NK-92 (cell line): Measurements from ENCODE around the gene ITPR2.
"Not testable (repeated sequence)": the region's sequence is repeated elsewhere in the genome, so short reads cannot be mapped to it uniquely, and the experiment has no call there.

ENCODE experiments used
- DNase-seq: peaks from one replicate; lab custom pipeline; 2025; ENCODE audit not compliant: unreplicated experiment; lab: John Stamatoyannopoulos, UW

ITPR2 gene

DNA sequence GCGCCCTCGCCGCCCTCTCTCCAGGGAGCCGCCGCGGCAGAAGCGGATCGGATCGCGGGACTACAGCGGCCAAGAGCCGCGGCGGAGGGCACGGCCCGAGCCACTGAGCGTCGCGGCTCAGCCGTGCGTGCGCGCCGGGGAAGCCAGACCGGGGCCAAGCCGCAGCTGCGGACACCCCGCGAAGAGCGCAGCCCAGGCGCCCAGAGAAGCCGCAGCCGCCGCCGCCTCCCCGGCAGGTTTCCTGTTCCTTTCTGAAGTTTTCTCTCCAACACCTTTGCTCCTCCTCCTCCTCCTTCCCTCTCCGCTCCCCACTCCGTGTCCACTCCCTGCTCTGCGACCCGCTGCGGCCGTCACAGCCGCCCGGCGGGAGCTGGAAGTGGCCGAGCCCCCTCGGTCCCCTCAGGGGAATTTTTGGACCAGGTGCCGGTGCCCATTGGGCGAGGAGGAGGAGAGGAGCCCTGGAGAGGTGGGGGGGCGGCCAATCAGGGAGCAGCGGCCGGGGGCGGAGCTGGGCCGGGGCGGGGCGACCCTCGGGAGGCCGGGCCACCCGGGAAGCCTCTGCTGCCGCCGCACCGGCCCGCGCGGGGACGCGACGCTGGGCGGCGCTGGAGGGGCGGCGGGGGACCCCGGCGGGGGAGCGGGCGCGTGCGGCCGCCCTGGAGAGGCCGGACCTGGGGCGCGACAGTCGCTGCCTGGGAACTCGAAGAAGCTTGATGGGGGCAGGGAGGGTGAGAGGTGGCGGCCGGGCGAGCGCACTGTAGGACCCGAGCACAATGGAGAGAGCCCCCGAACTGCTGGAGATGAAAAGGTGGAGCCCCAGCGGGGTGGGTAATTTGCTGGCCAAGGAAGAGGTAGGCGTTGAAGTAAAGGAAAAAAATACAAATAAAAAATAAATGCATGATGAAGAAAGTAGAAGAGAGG lies at the start of gene ITPR2:
Gene ITPR2 (minus strand): TSS at position 373 of the 921 bp plus-strand sequence. CDS start 413 bp downstream, outside the sequence.
- peak; percentile 51 for DNase-seq

DNA sequence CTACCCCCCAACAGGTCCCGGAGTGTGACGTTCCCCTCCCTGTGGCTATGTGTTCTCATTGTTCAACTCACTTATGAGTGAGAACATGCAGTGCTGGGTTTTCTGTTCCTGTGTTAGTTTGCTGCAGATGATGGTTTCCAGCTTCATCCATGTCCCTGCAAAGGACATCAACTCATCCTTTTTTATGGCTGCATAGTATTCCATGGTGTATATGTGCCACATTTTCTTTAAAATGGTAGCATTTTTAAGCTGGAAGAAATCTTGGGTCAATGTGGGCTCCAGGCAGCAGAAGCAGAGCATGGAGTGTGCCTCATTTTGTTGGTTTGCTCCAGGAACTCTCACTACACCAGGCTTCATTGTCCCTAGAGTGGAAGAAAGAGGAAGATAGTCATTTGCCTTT lies 47.6 kb upstream of the ITPR2 start:
- DNase-seq, result no peak

DNA sequence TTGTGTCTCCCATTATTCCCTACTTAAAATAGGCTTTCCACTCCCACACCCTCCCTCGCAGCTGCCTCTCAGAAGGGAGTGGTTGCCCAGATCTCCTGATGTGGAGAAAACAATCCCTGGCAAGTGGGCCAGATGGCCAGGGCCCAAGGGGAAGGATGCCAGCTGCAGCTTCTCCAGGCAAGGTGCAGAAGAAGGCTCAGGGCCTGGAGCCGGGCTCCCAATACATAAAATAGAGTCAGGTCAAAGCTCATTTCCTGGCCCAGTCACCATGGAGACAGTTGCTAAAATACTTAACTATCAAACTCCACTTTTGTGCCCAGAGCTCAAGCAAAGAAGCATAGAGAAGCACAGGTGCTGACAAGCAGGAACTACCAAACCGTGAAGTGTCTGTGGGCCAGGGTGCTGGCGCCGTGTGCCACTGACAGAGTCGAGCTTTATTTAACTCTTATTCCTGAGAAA lies 45.7 kb upstream of the ITPR2 start:
- no peak for DNase-seq

DNA sequence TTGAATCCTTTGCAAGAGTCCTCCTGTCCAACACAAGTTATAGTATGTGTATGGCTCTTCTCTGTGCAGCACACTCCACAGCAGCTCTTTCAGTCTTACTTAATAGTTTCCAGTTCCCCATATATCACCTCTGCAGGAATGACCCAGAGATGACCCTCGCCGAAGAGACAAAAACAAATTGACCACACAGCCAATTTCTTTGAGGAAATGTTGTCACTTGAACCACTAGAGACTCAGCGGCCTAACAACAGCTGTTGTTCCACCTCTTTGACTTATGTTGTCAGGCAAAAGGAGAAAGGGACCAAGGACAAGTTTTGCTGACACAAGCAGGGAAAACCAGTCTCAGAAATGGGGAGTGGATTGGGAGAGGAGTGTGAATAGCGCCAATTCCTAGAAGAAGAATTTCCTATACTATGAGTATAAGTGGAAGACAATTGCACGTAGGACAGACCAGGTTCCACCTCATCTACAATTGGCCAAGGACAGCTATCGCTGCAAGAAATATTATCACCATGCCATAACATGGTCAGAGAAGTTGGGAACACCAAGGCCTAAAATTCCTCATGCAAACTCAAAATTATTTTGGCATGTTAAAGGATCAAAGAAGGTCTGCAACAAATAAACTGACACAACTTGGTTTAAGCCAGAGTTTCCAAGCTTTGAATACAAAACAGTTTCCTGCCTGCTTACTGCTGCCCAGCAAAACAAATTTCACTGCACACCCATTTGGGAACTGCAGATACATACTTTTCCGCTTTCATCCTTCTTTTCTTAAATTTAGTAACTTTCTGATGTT lies 41.7 kb upstream of the ITPR2 start:
- DNase-seq, result no peak

DNA sequence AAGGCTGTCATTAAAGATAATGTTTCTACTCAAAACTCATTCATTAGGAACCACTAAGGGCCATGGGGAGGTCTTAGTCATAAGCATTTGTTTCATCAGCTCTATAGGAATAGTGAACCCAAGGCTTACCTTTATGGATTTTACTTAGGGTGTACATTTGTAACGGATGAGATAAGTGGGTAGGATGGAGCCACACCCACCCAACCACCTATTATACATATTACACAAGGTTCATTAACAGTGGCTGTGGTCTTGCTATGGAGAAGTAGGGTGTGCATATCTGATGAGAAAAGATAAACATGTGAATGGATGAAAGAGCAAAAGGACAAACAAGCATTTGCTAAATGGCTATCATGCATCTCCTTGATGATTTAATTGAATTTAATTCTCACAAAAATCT lies 39.6 kb upstream of the ITPR2 start:
- no peak for DNase-seq

DNA sequence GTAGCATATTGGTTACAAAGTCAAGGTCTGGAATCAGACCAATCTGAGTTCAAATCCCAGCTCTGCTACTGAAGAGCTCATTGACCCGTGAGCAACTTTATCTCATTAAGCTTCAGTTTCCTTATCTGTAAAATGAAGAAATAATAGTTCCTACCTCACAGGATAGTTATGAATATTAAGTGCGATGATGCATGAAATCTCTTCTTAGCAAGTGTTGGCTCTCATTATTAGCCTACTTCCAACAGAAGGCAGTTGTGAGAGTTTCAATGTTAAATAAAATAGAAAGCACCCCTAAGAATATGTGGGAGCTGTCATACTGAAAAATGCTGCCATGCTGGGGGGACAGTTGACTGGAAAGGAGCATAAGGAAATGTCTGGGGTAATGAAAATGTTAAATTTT lies 39.0 kb upstream of the ITPR2 start:
- no peak for DNase-seq

DNA sequence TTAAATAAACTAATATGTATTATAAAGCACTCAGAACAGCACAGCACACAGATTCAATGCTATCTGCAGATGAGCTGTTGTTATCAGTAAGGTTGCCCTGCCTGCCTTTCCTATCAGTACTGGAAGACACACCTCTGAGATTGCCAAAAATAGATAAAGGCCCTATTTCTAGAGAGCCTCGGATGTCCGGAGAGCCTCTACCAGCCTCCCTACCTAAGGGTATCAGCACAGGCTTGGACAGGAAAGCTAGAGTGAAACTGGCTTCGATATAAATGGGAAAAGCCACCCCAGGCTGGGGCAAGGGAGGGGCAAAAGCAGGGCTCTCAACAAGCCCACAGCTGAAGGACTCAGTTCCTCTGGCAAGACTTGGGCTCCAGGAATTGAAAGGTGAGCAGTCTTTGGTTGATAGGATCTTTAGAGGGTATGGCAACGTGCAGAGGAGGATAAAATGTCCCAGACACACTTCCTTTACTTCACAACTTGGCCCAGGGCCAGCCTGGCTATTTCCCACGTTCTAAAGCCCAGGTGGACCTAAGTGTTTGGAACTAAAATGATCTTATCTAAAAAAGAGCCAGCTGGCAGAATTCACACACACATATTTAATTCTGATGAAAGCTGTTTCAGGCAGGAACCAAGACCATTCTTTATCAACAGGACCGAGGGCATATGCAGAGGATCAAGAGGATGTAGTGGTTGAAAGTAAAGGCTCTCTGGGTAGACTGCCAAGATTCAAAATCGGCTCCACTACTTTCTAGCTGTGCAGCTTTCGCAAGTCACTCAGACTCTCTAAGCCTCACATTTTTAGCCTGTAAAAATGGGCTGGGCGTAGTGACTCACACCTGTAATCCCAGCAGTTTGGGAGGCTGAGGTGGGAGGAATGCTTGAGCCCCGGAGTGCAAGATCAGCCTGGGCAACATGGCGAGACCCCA lies 37.8 kb upstream of the ITPR2 start:
- DNase-seq, result no peak

DNA sequence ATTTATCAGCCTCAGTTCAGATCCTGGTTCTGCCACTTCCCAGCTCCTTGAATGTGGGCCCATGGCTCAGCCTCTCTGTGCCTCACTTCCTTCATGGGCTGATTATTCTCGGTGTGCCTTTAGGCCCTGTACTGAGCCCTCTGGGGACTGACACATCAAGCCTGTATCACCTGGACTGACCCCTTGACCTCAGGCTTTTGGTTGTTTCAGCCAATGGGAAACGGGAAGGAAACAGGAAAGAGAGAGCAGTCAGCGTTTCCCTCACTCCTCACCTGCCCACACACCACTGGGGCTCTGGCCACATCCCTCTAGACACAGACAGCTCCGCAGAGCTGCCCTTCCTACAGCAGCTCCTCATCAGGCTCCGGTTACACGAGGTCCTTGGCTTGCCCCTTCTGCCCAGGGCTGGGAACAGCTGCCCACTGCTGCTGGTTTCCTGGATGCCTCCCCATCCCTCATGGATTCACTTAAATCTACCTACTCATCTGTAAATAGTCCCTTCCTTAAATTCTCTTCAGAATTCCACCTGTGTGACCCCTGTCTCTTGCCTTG lies 37.0 kb upstream of the ITPR2 start:
- no peak for DNase-seq

DNA sequence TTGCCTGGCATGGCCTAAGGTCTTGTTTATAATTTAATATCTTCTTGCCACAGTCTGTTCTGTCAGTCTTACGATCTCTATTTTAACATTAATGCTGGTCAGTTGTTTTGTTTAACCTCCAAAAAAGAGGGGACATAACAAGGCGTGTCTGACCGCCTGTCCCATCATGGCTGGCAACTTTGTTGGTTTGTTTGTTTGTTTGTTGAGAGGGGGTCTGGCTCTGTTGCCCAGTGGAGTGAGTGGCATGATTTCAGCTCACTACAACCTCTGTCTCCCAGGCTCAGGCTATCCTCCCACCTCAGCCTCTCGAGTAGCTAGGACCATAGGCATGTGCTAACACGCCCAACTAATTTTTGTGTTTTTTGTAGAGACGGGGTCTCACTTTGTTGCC lies 36.1 kb upstream of the ITPR2 start:
- DNase-seq, result no peak

DNA sequence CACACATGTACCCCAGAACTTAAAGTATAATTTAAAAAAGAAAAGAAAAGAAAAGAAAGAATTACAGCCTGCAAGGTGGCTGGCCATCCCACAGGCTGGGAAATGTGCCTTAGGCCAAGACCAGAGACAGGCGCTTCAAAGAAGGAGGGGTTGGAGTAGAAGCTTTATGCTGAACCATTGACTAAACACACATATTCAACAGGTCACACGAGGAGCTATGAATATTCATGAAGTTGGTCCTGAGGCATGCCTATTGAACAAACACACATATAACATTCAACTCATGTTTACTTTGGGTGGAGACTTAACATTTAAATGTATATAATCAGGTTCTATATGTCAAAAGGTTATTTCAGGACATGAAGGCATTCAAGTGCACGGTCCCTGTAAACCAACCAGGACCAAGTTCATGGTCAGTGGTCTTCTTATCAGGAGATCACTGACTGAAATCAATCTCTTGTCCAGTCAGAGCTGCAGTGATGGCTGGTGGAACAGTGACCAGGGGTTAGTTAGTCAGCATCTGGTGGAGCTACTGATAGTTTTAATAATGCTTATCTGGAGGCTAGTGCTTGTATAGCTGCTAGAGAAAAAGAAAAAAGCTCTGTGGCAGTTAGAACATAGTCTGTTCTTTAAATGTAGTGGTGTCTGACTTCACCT lies 35.6 kb upstream of the ITPR2 start:
- DNase-seq, result no peak

DNA sequence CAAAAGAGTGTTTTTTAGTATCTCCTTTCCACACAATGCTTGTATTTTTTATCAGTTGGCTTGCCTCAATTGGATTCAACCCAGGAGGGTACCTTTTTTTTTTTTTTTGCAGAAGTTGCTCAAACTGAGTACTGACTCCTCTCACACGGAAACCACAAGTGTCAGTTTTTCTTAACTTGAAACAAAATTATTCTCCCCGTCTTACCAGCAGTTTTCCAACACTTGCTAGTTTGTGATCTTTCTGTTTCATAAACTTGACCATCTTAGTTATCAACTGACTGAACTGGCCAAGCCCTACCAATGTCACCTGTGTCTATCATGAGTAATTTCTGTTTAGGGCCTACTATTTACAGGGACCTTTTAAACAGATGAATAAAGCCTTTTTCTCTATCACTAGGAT lies 34.1 kb upstream of the ITPR2 start:
- DNase-seq, result no peak

DNA sequence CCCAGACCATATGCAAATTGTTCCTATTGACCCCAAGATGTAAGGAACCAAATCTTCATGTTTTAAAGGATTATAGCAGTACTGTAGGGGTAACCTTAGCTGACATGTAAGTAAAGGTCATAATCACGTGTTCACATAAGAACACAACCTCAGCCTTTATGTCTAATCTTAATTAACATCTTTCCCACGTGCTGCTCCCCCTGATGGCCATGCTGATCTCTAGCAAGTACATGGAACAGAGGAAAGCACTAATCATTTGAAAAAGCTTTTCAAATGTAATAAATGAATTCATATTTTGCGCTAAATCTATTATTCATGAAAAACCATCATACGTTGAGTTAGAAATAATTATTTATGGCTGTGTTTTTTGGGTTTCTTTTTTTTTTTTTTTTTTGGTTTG lies 30.5 kb upstream of the ITPR2 start:
- no peak for DNase-seq

DNA sequence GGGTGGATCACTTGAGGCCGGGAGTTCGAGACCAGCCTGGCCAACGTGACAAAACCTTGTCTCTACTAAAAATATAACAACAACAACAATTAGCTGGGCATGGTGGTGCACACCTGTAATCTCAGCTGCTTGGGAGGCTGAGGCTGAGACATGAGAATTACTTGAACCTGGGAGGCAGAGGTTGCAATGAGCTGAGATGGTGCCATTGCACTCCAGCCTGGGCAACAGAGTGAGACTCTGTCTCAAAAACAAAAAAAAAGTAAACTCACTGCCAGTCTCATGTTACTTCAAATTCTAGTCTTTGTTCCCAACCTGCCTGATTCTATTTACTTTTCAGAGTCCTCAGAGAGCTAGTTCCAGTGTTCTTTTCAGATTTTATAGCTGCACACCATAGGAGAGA lies 29.8 kb upstream of the ITPR2 start:
- not testable (repeated sequence) for DNase-seq

DNA sequence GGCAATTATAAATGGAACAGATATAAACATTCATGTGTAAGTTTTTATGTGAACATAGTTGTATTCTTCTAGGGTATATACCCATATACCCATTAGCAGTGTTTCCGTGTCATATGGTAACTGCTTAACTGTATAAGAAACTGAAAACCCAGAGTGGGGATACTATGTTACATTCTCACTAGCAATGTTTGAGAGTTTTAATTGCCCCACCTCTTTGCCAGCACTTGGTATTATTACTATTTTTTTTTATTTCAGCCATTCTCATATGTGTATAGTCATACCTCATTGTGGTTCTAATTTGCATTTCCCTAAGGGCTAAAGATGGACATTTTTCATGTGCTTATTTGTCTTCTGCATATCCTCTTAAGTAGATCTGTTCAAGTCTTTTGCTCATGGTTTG lies 28.7 kb upstream of the ITPR2 start:
- no peak for DNase-seq

DNA sequence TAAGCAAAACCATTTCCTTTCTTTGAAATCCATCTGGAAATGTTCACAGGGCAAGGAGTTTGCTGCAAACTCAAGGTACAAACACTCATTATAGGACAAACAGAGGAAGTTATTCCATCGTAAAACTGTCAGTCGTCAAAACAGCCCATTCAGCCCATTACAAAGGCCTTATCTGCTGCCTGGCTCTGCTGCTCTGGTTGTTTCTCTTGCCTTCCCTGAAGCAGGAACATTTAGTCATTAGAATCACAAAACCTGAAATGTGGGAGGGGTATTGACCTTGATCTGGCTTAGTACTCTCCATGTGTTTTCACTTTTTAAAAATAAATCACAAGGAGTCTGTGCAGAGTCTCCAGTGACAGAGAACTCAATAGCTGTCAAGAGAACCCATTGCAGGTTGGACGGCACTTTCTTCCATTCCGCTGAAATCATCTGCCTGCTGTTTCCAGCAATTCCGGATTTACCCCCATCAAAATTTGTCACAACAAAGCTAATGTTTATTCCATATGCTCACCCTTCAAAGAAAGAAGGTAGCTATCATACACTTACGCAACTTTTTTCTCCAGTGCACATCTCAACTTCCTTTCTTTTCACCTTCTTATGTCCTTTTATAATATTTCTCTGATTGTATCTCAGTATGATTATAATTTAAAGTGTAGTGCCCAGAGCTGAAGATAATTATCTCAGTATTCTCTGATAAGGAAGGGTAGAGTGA lies 24.6 kb upstream of the ITPR2 start:
- DNase-seq, result no peak

DNA sequence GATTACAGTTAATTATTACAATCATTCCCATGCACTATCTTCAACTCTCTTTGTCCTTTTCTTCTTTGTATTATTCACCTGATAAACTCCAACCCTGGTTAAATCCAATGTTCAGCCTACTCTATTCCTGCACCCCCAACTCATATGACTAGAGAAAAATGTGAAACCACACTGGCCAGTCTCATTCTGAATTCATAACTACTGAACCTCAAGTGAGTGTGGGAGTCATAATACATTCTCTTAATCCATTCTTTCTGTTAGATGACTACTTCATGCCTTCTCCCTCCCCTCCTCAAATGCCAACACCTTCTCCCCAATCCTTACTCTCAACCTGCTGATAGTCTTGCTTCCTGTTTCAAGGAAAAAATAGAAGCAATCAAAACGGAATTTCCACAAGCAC lies 22.3 kb upstream of the ITPR2 start:
- no peak for DNase-seq

DNA sequence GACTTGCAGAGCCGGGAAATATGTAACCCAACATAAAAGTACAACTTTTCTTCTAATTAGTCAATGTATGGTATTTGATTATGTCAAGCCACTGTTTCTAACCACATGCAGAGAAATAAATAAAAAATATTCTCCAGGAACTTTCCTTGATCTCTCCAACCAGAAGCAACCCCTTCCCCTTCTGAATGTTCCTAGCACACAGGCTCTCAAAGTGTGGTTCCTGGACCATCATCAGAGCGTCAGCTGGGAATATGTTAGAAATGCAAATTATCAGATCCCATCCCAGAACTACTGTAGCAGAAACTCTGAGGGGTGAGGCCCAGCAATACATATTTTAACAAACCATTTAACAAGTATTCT lies 21.0 kb upstream of the ITPR2 start:
- no peak for DNase-seq

DNA sequence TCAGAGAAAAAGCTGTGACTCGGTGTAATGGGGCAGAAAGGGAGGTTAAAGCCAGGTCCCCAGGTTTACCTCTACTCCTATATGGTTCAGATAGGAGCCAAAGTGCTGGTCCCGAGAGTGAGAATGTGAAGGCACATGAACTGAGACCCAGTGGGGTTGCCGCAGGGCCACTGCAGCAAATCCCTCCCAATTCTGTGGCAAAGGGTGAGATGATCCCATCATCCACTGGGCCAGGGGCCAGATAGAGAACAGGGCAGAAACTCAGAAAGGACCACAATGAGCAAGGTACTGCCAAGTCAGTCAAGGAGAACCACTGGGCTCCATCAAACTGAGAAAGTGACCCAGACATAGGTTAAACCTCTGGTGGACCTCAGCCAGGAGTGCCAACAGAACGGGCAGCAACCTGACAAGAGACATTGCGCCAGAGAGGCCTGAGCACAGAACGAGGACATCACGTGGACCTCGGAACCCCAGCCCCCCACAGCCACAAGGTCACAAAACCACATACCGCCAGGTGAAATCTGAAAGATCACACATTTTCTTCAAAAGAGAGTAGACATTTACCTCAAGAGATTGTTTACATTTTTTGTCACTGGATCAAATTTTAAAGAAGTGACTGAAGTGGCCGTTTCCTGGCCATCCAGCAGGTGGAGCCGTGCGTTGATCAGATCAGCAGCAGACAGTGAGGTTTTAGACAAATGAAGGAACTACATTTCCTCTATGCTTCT lies 20.5 kb upstream of the ITPR2 start:
- no peak for DNase-seq
